C4-2B (cell line): Measurements from ENCODE around the gene CHAC1.

Experiments
- CTCF ChIP-seq: fragments of 450-650 bp; conservative IDR thresholded peaks from 2 replicates; pipeline ENCODE4 v1.5.1; 2017; ENCODE audit warnings: mild to moderate bottlenecking
- ZFX ChIP-seq: fragments of 450-650 bp; IDR thresholded peaks from 2 replicates; pipeline ENCODE4 v1.6.1; 2017

GRCh38 chr15:40938536-40938870, 14.8 kb upstream of the CHAC1 start:
- no peak; the same call in 1 of the 2 replicates for TF ChIP-seq CTCF
- TF ChIP-seq ZFX = no peak
